Measurements from ENCODE around the gene SKAP2.

The SKAP2 gene

DNA sequence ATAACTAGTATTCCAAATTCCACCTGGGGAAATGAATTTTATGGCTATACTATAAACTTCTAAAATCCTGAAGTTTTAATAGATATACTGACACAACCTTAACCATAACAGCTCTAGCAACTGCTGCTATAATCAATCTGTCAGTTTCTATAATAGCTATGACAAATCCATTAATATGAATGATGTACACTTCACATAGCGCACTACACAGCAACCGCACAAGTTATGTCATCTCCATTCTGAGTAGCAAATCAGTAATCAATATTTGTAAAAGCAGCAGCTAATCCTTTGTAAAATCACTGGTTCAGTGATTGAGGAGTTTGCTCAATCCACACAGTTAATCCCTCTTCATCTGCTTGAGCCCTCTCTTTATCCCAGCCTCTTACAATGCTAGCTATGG lies 105.3 kb downstream of the SKAP2 start:
- no peak for DNase-seq

GRCh38 chr7:26743205-26743604 lies 121.2 kb downstream of the SKAP2 start:
- no peak for DNase-seq

DNA sequence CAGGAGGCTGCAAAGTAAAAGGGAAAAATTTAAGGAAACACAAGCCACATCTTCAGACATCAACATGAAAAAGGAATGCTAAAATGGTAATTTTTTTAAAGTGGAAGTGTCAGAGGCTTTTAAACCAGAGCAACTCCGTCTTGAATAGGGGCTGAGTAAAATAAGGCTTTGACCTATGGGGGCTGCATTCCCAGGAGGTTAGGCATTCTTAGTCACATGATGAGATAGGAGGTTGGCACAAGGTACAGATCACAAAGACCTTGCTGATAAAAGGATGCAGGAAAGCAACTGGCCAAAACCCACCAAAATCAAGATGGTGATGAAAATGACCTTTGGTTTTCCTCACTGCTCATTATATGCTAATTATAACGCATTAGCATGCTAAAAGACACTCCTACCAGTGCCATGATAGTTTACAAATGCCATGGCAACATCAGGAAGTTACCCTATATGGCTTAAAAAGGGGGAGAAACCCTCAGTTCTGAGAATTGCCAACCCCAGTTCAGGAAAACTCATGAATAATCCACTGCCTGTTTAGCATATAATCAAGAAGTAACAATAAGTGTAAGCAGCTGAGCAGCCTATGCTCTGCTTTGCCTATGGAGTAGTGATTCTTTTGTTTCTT lies 128.3 kb downstream of the SKAP2 start:
- DNase-seq: no peak

GRCh38 chr7:26729150-26729775 lies 135.1 kb downstream of the SKAP2 start:
- no peak for DNase-seq

GRCh38 chr7:26726051-26726450 lies 138.3 kb downstream of the SKAP2 start:
- no peak for DNase-seq

- DNase-seq: no peak
Observed at GRCh38 chr7:26724795-26725194, 139.6 kb downstream of the SKAP2 start.

GRCh38 chr7:26723129-26723528 lies 141.3 kb downstream of the SKAP2 start:
- DNase-seq: no peak

DNA sequence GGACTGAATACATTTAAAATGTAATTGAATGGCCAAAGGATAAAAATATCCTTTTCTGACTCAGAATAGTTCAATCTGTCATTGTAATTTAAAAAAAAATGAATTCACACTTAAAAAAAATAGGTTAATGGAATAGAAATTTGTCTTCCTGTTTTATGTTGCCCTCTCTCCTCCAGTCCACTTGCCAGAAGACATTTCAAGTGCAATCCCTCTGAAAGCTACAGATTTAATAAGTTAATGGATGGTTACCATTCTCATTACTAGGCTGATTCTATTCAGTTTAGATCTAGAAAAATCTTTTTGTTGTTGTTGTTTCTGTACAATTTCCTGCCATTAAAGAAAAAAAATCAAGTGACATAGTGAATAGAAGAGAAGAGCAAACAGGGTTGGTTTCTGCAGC lies 142.9 kb downstream of the SKAP2 start:
- DNase-seq: no peak

DNA sequence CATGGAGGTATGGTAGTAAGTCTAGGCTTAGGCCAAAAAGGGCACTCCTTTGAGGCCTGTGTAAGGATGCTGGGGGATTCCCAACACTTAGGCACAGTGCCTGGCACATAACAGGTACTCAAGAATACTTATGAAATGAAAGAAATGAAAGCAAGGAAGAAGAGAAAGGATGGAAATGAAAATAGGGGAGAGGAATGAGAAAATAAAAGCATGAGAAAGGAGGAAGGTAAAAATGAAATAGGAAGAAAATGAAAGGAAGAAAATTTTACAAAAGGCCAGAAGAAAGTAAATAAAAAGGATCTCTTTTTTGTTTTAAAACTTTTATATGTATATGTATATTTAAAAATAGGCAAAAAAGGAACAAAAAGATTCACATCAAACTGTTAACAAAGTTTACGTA lies 146.3 kb downstream of the SKAP2 start:
- DNase-seq: no peak

DNA sequence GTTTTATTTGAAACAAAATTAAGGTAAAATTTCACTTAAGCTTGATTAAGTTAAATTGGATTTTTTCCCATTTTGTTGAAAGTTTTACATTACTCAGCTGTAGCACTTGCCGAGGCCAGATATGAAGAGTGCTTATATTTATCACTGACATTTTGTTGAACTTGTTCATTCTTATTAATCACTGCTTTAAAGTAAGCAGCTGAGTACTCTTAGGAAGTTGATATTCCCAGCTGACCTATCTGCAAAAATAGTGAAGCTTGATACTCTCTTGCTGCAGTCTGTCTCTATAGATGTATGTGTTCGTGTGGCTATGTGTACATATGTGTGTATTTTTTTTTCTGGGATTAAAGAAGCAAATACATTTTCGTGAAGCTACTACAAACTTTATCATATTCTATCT lies 150.0 kb downstream of the SKAP2 start:
- no peak for DNase-seq

DNA sequence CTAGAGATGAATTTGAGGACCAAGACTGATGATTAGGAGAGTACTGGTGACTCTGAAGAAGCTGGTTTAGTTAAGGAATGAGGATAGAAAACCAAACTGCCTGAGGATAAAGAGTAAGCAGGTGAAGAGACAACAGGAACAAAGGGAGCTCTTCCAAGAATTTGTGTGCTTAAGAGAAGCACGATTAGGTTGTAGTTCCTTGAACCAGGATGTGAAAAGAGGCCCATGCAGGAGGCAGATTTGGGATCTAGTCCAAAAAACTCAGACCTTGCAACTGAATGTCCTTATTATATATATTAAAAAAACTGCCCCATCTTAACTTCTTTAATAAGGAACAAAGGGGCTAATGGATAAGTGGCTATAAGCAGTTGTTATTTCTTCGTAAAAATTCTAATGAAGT lies 150.4 kb downstream of the SKAP2 start:
- DNase-seq: no peak

DNA sequence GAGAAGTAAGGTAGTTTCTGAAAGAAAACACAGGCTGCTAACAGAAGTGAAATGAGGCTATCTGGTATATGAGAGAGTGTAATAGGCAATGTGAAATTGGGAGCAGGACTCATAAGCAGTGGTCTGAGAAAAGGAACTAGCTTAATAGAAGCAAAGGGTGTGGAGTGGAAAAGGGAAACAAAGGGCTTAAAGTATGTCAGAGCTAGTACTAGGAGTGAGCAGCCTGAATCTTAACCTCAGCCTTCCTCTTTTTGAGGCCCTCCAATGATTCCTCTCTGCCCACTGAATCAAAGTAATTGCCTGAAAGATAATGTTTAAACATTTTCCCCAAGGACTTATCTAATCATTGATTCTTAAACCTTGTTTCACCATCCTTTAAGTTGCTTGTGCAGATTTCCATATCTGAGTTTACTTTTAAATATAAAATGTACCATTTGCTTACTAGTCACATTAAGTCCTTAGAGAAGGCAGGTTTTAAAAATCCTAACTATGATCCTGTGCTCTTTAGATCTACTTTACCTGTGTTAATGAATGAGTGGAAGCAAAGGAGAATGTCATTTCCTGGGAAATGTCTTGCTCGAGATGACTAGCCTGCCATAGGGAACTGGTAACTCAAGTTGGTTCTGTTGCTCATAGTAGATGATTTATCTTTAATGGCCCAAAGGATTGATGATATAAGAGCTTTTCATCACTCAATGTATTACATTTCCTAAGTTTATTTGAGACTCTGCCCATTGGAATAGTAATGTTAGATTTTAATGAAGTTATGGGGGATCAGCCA lies 155.0 kb downstream of the SKAP2 start:
- no peak for DNase-seq

- no peak for DNase-seq
Observed at GRCh38 chr7:26705567-26705966, 158.8 kb downstream of the SKAP2 start.

- DNase-seq: no peak
Observed at GRCh38 chr7:26704786-26705185, 159.6 kb downstream of the SKAP2 start.

- DNase-seq: no peak
Observed at GRCh38 chr7:26704036-26704435, 160.4 kb downstream of the SKAP2 start.

- DNase-seq: no peak
Observed at GRCh38 chr7:26700893-26701292, 163.5 kb downstream of the SKAP2 start.

DNA sequence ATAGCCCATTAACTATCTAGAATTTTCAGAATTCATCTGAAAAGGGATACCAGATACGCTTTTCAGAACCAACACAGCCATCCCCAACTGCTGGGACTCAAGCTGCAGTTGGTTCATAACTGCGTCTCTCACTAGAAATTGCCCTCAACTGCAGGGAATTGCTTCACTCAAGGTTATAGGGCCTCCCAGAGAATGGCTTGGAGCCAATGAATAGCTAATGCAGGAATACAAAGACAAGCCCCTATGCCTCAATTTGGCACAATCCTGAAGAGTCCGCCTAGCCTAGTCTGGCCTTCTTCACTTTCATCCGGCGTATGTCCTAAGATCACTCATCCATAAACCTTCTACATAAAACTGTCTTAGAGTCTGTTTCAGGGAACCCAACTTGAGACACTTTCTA lies 164.0 kb downstream of the SKAP2 start:
- no peak for DNase-seq

DNA sequence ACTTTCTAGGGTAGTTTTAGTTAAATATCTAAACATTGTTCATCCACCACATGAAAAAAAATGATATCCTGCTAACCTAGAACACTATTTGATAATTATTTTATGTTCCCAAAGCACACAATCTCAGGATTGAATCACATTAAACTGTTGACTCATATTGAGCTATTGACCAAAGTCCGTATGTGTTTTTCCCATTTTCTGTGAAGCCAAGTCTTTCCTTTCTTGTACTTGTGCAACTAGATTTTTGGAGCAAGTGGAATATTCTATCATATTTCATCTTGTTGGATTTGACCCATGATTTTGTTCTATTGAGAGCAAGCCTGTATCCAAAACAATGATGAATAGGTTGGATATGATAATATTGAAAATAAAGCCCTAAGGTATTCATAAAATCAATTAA lies 164.6 kb downstream of the SKAP2 start:
- no peak for DNase-seq

- DNase-seq: no peak
Observed at GRCh38 chr7:26698806-26699205, 165.6 kb downstream of the SKAP2 start.

DNA sequence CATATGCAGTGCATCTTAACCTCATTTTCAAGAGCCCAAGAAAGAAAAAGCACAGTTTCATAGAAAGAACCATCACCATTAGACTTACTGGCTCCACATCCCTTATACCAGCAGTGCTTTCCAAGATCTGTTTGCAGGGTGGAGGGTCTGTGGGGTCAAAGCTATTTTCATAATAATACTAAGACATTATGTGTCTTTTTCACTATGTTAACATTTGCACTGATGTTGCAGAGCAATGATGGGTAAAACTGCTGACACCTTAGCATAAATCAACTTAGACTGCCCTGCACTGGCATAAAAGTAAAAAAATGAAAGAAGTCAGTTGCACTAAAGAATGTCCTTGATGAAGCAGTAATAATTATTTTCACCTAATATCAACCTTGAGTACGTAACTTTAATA lies 166.2 kb downstream of the SKAP2 start:
- DNase-seq: no peak

GRCh38 chr7:26696978-26697377 lies 167.4 kb downstream of the SKAP2 start:
- DNase-seq: peak in 1 of 5 experiments; percentile 75

DNA sequence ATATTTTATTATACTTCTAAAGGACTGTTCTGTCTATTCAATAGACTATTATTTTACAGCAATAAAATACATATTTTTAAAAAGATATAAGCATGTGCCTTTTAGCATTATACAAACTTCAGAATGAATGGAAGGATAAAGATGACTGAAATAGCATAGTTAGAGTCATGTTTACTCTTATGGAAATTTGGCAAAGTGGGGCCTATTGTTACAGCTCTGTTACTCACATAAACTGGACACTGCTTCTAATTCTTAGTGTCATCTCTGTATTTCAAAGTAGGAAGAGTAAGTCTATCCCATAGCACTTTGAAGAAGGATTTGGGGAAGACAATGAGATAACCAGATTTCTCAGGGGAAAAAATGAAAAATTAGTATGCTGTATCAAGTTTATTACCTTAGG lies 168.2 kb downstream of the SKAP2 start:
- no peak for DNase-seq

DNA sequence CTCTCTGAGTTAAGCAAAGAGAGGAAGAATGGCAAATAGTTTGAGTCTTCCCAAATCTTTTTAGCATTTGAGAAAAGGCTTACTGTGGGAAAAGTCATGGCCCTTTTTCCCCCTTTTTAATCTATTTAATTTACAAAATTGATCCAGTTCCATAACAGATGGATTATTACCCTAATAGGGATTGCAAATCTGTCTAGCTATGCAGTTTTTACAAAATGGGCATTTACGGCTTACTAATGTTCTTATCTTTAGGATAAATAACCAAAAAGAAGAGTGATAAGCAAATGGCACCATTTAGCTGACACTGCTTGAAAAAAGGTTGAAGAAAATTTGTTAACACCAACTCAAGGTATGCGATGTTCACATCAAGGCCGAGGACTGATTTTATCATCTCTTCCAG lies 169.7 kb downstream of the SKAP2 start:
- no peak for DNase-seq

- peak in 1 of 5 experiments; percentile 32 for DNase-seq
Observed at GRCh38 chr7:26694141-26694540, 170.2 kb downstream of the SKAP2 start.
